Measurements from ENCODE around the gene PTOV1.

DNA sequence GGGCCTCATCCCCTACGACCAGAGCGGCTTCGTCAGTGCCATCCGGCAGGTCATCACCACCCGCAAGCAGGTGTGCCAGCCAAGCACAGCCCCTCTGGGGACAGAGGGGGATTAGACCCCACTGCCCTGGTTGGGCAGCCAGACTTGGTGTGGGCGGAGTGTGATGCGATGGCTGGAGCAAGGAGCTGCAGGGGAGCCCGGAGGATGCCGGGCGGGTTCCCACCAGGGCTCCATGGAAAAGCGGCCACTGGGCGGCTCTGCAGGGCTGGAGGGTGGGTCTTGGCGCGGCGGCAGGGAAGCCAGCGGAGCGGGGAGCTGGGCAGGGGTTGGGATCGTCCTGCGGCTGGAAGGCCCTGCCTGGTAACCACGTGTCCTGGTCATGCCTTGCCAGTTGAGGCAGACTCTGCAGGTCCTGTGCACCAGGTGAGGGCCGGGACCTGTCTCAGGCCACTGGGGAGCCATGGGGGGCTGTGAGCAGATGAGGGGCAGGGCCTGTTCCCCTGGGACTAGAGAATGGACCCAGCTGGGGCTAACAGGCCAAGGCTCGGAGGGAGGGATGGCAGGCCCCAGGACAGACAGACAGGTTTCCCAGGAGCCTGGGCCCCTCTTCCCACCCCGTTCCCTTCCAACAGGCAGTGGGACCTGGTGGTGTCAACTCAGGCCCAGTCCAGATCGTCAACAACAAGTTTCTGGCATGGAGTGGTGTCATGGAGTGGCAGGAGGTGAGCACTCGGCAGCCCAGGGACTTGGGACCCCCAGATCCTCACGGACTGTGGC, 6.3 kb downstream of the PTOV1 start:
- TF ChIP-seq, protein P1, sequence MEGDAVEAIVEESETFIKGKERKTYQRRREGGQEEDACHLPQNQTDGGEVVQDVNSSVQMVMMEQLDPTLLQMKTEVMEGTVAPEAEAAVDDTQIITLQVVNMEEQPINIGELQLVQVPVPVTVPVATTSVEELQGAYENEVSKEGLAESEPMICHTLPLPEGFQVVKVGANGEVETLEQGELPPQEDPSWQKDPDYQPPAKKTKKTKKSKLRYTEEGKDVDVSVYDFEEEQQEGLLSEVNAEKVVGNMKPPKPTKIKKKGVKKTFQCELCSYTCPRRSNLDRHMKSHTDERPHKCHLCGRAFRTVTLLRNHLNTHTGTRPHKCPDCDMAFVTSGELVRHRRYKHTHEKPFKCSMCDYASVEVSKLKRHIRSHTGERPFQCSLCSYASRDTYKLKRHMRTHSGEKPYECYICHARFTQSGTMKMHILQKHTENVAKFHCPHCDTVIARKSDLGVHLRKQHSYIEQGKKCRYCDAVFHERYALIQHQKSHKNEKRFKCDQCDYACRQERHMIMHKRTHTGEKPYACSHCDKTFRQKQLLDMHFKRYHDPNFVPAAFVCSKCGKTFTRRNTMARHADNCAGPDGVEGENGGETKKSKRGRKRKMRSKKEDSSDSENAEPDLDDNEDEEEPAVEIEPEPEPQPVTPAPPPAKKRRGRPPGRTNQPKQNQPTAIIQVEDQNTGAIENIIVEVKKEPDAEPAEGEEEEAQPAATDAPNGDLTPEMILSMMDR (IDR thresholded peaks at IDR 0.05), result no peak
- TF ChIP-seq POLR2AphosphoS5 (IDR thresholded peaks at IDR 0.05) (peak in 1 of 3 donors; percentile 2), EP300 (IDR thresholded peaks at IDR 0.05; ENCODE audit: low read depth) (no peak), POLR2A (IDR thresholded peaks at IDR 0.05) (no peak)

Measured in transverse colon (tissue), 4 donors.